GM12864 (cell line): ENCODE measurements around the gene LCAT.
"Not testable (repeated sequence)": the region's sequence is repeated elsewhere in the genome, so short reads cannot be mapped to it uniquely, and the experiment has no call there.

Source experiments
- DNase-seq: peaks from one replicate; pipeline ENCODE4 v3.0.0-alpha.2; 2011; ENCODE audit warnings: low read depth
- H3K4me3 ChIP-seq: 2 replicates; pipeline ENCODE4 v1.5.1; 2011; ENCODE audit warnings: mild to moderate bottlenecking, low read depth, low read length, control low read depth
- TF ChIP-seq, protein P1 (sequence below): IDR thresholded peaks from 2 replicates; pipeline ENCODE4 v1.5.1; 2011; ENCODE audit warnings: low read depth, mild to moderate bottlenecking, moderate library complexity, low read length, control low read depth, inconsistent platforms; ENCODE audit errors: missing control alignments

LCAT gene

DNA sequence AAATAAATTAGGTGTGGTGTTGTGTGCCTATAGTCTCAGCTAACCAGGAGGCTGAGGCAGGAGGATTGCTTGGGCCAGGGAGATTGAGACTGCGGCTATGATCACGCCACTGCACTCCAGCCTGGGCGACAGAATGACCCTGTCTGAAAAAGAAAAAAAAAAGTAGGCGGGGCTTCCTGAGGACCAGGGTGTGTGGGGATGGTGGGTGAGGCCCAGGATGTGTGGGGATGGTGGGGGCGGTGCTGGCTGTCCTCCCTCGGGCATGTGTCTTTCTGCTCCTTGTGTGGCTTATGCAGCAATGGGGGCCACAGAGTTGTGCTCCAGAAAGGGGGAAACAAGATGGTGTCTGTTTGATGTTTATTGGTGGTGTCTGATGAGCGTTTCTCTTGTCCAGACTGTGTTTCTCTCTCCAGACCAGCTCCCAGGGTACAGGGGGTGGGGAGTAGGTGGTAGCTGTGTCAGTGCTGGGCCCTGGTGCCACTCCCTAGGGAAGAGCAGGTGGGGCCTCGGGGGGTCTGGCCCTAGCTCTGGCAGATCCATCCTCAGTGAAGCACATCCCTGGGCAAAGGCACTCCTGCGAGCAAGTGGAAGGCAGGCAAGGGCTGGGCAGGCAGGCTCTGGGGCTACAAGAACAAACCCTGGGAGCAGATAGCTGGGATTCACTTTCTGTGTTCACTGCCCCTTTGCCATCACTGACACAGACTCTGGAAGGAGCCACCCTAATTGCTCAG lies 2.3 kb downstream of the LCAT start:
- no peak overlapping the region for H3K4me3 ChIP-seq
- TF ChIP-seq, protein P1, sequence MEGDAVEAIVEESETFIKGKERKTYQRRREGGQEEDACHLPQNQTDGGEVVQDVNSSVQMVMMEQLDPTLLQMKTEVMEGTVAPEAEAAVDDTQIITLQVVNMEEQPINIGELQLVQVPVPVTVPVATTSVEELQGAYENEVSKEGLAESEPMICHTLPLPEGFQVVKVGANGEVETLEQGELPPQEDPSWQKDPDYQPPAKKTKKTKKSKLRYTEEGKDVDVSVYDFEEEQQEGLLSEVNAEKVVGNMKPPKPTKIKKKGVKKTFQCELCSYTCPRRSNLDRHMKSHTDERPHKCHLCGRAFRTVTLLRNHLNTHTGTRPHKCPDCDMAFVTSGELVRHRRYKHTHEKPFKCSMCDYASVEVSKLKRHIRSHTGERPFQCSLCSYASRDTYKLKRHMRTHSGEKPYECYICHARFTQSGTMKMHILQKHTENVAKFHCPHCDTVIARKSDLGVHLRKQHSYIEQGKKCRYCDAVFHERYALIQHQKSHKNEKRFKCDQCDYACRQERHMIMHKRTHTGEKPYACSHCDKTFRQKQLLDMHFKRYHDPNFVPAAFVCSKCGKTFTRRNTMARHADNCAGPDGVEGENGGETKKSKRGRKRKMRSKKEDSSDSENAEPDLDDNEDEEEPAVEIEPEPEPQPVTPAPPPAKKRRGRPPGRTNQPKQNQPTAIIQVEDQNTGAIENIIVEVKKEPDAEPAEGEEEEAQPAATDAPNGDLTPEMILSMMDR = no peak
- no peak for DNase-seq

DNA sequence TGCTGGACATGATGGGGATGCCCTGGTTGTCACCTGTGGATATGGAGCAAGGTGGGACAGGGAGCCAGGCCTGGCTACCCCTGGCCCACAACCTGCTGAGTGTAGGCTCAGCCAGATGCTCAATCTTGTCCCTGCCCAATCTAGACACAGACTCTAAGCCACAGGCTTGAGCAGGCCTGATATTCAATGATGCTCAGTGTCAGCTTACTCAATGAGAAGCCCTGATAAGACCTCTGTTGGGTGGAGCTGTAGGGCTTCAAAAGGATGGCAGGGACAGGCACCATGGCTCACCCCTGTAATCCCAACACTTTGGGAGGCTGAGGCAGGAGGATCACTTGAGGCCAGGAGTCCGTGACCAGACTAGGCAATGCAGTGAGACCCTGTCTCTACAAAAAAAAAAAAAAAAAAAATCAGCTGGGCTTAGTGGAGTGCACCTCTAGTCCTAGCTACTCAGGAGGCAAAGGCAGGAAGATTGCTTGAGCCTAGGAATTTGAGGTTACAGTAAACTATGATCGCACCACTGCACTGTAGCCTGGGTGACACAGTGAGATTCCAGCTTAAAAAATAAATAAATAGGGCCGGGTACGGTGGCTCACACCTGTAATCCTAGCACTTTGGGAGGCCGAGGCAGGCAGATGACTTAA lies 3.4 kb downstream of the LCAT start:
- TF ChIP-seq, protein P1 = no peak
- H3K4me3 ChIP-seq = no peak overlapping the region
- DNase-seq = no peak

DNA sequence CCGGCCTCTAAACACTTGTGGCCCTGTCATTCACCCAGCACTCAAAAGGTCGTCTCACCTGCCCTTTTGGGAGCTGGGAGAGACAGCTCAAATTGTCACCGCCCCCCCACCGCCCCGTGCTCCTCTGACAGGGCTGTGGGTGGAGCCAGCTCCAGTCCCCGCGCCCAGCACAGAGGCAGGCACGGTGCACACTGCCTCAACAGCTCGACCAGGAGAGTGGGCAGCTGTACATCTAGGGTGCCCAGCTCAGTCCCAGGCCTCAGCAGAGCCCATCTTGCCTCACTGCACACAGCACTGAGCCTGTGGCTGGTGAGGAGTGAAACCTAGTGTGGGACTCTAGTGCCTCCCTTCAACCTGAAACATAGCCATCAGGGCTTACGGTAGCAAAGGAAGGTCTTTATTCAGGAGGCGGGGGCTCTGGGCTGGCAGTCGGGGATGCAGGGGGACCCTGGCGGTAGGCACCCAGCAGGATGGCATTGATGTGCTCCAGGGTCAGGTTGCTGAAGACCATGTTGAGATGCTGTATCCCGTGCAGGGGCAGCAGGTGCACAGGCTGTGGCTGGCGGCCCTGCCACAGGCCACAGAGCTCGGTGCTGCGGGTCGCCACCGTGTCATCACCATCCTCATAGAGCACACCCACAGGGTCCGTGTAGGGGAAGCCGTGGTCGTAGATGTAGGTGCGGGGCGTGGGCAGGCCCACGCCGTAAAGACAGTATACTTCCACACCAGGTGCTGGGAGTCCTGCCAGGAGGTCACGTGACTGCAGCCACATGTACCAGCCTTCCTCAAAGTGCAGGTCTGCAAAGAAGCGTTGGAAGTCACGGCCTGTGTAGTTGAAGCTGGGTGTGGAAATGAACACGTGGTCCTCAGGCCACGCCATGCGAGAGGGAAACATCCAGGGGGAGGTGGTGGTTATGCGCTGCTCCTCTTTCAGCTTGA lies 4.1 kb downstream of the LCAT start:
- TF ChIP-seq, protein P1 = no peak
- no peak overlapping the region for H3K4me3 ChIP-seq
- no peak for DNase-seq

DNA sequence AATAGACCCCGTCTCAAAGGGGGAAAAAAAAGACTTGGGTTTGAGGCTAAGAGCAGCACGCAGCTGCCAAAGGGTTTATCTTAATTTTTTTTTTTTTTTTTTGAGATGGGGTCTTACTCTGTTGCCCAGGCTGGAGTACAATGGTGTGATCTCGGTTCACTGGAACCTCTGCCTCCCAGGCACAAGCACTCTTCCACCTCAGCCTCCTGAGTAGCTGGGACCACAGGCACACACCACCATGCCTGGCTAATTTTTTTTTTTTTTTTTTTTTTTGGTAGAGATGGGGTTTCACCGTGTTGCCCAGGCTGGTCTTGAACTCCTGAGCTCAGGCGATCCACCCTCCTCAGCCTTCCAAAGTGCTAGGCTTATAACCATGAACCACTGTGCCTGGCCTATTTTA lies 6.2 kb downstream of the LCAT start:
- DNase-seq, H3K4me3 ChIP-seq: not testable (repeated sequence)

DNA sequence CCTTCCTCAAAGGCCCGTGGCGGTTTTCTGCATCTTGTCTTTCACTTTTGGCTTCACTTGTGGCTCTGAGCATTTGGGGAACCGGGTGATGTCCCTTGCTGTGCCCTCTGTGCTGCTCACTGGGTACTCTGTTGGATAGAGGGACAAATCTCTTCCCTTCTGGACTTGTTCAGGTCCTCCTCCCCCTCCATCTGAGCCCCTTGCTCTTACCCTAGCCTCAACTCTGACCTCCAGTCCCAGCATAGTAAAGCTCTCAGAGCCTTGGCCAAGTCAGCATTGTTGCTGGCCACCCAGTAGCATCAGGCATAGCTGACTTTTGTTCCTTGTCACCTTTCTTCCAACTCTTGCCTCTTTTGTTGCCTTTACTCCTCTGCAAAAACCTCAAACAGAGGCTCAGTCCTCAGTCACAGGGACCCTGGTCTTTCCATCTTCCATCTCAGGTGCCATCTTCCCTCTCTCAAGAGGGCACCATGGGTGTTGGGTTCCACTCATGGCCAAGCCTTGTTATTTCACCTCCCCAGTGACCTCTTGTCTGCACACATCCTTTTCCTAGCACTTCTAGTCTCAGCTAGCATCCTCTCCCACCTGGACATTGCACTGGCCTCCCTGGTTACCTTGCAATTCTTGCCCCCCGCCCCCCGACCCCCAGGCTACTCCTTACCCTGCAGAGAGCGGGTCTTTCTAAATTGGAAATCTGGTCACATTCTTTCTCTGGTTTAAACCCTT lies 6.9 kb downstream of the LCAT start:
- H3K4me3 ChIP-seq = peak overlapping the region; percentile 81
- TF ChIP-seq, protein P1 = no peak
- DNase-seq = peak; percentile 84

DNA sequence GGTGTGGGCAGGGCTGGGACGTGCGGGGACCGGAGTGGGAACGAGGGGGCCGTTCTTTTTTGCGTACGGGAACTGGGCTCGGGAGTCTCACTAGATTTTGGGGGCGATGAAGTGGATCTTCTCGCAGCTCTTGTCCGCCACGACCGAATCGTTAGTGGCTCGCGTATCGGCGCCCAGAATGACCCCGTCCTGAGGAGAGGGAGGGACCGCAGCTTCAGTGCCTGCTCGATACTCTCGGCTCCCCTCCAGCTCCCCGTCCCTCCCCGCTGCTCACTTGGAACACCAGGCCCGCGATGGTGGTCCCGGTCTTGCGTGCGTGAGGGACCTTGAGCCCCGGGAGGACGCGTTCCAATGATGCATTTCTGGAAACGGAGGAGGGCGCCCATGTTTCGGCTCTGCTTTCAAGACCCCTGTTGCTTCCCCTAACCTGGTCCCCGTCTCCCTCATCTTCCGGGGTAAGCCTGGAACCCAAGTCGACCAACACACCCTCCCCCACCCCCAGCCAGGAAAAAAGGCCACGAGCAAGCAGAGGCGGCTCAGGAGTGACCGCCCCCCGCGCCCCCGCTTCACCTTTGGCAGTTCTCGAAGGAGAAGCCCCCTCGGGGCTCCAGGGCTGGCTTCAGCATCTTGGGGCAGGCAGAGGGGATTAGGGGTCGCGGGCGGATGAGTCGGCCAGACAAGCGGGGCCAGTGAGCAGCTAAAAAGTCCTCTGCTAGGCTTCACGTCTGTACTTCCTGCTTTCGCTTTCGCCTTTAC lies 7.6 kb downstream of the LCAT start, which contains the start of gene PSMB10:
Gene PSMB10 (minus strand): TSS at position 727 of the 756 bp plus-strand sequence. CDS start 101 bp downstream, at position 626.
- H3K4me3 ChIP-seq = peak within 1 kb of the TSS; percentile 81
- no peak for DNase-seq

More for the DNA sequence above, 7.6 kb downstream of the LCAT start, which contains the start of gene PSMB10:
- TF ChIP-seq, protein P1 = no peak
